ENCODE measurements around the gene FADS1.

The FADS1 gene

DNA sequence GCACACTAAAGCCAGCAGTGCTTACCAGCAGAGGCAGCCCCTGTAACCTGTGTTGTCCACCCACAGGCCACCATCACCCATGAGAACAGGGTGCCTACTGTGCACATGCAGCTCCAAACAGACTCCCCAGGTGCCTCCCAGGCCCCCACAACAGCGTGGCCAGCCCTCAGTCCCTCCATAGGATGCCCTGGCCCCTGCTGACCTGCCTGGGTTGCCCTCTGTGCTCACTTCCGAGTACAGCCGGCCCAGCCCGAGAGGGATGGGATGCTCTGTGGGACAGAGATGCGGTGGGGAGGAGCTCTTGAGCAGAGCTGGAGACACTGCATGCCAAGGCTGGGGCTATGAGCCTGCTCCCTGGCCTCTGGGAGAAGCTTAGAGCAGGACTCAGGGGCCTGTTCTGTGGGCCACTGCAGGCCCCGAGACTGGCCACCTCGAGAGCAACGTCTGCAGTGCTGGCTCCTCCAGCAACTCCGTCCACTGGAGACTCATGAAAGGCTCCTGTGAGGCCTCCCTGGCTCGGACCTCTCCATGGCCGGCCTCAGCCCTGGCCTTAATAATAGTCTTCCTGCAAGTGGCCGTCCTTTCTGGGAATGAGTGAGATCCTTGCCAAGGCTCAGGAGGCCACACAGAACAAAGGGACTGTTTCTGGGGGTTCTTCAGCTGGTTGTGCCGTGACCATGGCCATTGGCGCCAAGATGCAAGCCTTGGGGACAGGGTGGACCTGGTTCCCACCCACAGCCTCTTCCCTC is 38.3 kb upstream of the FADS1 start:
- Histone ChIP-seq H3K27ac (ENCODE audit: low read depth, low read length) (no peak overlapping the region), H3K9me3 (ENCODE audit: control insufficient read depth, insufficient read depth, low read length) (no peaks in the 10 kb centered on the region), H3K4me1 (ENCODE audit: control insufficient read depth, insufficient read depth, low read length) (no peaks in the 10 kb centered on the region), H3K27me3 (ENCODE audit: control insufficient read depth, insufficient read depth, low read length) (no peaks in the 10 kb centered on the region), H3K36me3 (ENCODE audit: control insufficient read depth, insufficient read depth, low read length) (peaks cover 92% of the 10 kb centered on the region), H3K9ac (ENCODE audit: low read depth, low read length) (no peak overlapping the region), H3K4me3 (ENCODE audit: low read depth, low read length) (no peak overlapping the region)

DNA sequence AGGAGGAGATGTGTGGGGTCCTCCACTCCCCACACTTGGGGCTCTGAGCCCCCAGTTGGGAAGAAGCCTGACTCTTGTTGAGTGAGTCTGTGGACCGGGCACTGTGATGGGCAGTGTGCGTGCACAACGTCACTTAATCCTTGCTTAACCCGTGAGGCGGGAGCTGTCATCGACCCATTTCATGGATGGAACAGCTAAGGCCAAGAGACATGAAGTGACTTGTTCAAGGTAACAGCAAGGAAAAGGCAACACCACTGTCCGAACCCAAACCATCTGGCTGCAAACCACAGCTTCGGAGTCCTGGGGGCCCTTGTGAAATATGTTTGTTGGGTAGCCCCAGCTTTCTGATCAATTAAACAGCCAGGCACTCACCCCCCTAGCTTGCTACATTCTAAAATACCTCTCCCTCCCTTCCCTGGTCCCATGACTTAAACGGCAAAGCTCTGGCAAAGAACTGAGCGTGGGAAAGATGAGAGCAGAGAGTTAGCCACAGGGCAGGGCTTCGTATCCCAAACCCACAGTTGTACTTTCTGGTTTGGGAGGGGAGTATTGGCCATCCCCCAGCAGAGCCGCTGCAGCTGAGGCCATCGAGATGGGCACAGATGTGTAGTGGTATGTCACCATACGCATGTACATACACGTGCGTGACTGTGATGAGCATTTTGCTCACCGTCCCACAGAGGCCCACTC is 37.5 kb upstream of the FADS1 start:
- Histone ChIP-seq H3K9me3 (ENCODE audit: control insufficient read depth, insufficient read depth, low read length) (no peaks in the 10 kb centered on the region), H3K27me3 (ENCODE audit: control insufficient read depth, insufficient read depth, low read length) (no peaks in the 10 kb centered on the region), H3K27ac (ENCODE audit: low read depth, low read length) (no peak overlapping the region), H3K4me3 (ENCODE audit: low read depth, low read length) (no peak overlapping the region), H3K4me1 (ENCODE audit: control insufficient read depth, insufficient read depth, low read length) (no peaks in the 10 kb centered on the region), H3K9ac (ENCODE audit: low read depth, low read length) (no peak overlapping the region), H3K36me3 (ENCODE audit: control insufficient read depth, insufficient read depth, low read length) (peaks cover 92% of the 10 kb centered on the region)

DNA sequence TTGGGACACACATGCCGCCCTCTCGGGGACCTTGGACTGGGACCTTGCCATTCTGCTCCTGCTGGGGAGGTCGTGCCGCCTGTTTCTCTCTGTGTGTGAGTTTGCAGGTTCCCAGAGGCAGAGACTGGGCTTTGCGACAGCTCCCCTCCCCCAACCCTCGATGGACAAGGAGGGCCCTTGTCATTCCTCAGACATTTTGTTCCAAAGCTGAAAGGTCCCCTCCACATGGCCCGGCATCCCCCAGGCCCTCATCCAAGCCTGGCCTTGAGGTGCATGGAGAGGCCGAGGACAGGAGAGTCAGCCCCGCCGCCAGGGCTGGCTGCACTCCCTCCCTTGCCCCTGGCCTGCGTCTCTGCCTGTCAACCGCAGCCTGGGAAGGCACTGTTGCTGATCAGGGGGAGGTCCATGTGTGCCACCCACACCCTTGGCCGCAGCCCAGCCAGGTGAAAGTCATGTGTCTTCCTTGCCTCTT is 36.9 kb upstream of the FADS1 start:
- Histone ChIP-seq H3K27me3 (ENCODE audit: control insufficient read depth, insufficient read depth, low read length) (no peaks in the 10 kb centered on the region), H3K36me3 (ENCODE audit: control insufficient read depth, insufficient read depth, low read length) (peaks cover 92% of the 10 kb centered on the region), H3K27ac (ENCODE audit: low read depth, low read length) (no peak overlapping the region), H3K4me3 (ENCODE audit: low read depth, low read length) (no peak overlapping the region), H3K9ac (ENCODE audit: low read depth, low read length) (no peak overlapping the region), H3K4me1 (ENCODE audit: control insufficient read depth, insufficient read depth, low read length) (no peaks in the 10 kb centered on the region), H3K9me3 (ENCODE audit: control insufficient read depth, insufficient read depth, low read length) (no peaks in the 10 kb centered on the region)

DNA sequence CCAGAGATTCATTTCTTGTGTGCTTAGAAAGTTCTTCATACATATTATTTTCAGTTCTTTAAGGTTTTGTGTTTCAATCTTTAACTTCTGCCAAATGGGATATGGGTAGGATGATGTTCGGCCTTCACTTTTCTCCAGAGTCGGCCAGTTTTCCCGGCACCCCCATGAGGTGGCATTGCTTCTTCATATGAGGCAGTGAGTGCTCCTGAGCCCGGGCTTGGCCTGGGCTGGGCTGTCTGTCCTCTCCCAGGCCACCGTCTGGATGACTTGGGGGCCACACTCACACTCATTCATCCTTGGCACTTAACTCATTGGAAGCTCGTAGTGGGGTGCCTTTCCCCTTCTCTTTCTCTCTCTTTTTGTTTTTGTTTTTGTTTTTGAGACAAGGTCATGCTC is 35.1 kb upstream of the FADS1 start:
- peaks cover 95% of the 10 kb centered on the region for H3K36me3 ChIP-seq (ENCODE audit: control insufficient read depth, insufficient read depth, low read length)
- no peaks in the 10 kb centered on the region for H3K27me3 ChIP-seq (ENCODE audit: control insufficient read depth, insufficient read depth, low read length)
- H3K4me3 ChIP-seq (ENCODE audit: low read depth, low read length) = no peak overlapping the region
- no peaks in the 10 kb centered on the region for H3K9me3 ChIP-seq (ENCODE audit: control insufficient read depth, insufficient read depth, low read length)
- no peaks in the 10 kb centered on the region for H3K4me1 ChIP-seq (ENCODE audit: control insufficient read depth, insufficient read depth, low read length)
- no peak overlapping the region for H3K9ac ChIP-seq (ENCODE audit: low read depth, low read length)
- H3K27ac ChIP-seq (ENCODE audit: low read depth, low read length) = no peak overlapping the region

DNA sequence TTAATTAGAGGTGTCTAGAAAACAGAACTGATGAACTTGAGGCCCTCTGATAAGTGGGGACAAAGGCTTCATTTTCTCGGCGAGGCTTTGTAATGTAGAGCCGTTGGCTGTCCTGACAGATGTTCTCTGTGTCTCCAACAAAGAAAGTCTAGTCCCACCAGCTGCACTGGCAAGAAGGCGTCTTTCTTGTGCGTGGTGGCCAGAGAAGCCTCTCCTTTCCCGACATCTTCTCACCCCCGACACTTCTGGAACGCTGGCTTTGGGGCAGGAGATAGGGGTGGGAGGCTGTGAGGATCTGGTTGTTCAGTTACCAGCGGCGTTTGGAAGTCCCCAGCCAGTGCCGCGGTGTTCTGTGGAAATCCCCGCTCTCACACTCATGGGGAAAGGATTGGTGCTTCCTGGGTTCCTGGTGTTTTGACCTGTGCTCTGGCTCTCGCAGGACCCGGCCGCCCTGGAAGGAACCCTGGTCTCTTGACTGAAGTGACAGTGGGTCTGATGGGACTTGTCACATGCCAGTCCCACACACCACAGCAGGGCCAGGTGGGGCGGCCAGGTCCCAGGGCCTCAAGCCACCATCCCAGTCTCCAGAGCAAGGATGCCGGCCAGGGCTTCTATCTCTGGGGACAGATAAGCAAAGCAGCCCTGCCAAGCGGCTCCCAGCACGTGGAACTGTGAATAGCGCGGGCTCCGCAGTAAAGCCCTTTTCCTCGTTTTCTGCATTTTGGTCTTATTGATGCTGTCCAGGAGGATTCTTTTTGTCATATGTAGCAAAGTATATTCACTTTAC is 34.5 kb upstream of the FADS1 start:
- H3K36me3 ChIP-seq (ENCODE audit: control insufficient read depth, insufficient read depth, low read length) = peaks cover 94% of the 10 kb centered on the region
- no peak overlapping the region for H3K27ac ChIP-seq (ENCODE audit: low read depth, low read length)
- H3K4me1 ChIP-seq (ENCODE audit: control insufficient read depth, insufficient read depth, low read length) = no peaks in the 10 kb centered on the region
- no peaks in the 10 kb centered on the region for H3K9me3 ChIP-seq (ENCODE audit: control insufficient read depth, insufficient read depth, low read length)
- H3K4me3 ChIP-seq (ENCODE audit: low read depth, low read length) = no peak overlapping the region
- H3K9ac ChIP-seq (ENCODE audit: low read depth, low read length) = no peak overlapping the region
- H3K27me3 ChIP-seq (ENCODE audit: control insufficient read depth, insufficient read depth, low read length) = no peaks in the 10 kb centered on the region

DNA sequence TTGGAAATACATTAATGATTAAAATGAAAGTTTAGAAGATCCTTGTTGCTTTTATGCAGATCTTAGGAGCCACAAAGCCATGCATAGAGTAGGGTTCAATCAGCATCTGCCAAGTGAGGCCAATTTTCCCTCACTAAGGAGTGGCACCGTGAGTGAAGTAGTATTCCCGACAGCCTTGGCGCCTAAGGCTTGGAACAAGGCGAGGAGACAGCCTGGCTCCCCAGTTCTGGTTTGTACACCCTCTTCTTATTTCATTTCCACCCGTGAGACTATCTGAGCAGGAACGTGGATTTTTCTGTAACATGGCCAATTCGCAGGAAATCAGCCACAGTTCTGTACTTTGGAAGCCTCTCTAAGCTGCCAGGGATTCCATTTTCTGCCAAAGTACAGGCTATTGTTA is 33.9 kb upstream of the FADS1 start:
- Histone ChIP-seq H3K4me3 (ENCODE audit: low read depth, low read length) (no peak overlapping the region), H3K27me3 (ENCODE audit: control insufficient read depth, insufficient read depth, low read length) (no peaks in the 10 kb centered on the region), H3K36me3 (ENCODE audit: control insufficient read depth, insufficient read depth, low read length) (peaks cover 94% of the 10 kb centered on the region), H3K9me3 (ENCODE audit: control insufficient read depth, insufficient read depth, low read length) (no peaks in the 10 kb centered on the region), H3K9ac (ENCODE audit: low read depth, low read length) (no peak overlapping the region), H3K4me1 (ENCODE audit: control insufficient read depth, insufficient read depth, low read length) (no peaks in the 10 kb centered on the region), H3K27ac (ENCODE audit: low read depth, low read length) (no peak overlapping the region)

DNA sequence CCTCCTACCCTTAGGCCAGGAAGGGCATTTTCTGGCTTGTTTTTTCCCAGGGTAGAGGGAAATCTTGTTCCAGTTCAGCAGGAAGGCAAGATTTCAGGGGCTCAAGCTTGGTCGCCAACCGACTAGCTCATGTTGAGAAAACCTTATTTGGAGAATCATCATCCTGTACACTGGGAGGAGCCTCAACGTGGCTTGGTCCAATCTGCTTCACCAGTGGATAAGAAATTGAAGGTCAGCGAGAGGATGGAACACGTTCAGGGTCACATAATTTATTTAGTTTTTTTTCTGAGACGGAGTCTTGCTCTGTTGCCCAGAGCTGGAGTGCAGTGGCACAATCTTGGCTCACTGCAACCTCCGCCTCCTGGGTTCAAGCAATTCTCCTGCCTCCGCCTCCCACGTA is 31.8 kb upstream of the FADS1 start:
- no peak overlapping the region for H3K4me3 ChIP-seq (ENCODE audit: low read depth, low read length)
- H3K9me3 ChIP-seq (ENCODE audit: control insufficient read depth, insufficient read depth, low read length) = no peaks in the 10 kb centered on the region
- peaks cover 91% of the 10 kb centered on the region for H3K36me3 ChIP-seq (ENCODE audit: control insufficient read depth, insufficient read depth, low read length)
- H3K27ac ChIP-seq (ENCODE audit: low read depth, low read length) = no peak overlapping the region
- H3K9ac ChIP-seq (ENCODE audit: low read depth, low read length) = no peak overlapping the region
- no peaks in the 10 kb centered on the region for H3K27me3 ChIP-seq (ENCODE audit: control insufficient read depth, insufficient read depth, low read length)
- no peaks in the 10 kb centered on the region for H3K4me1 ChIP-seq (ENCODE audit: control insufficient read depth, insufficient read depth, low read length)

DNA sequence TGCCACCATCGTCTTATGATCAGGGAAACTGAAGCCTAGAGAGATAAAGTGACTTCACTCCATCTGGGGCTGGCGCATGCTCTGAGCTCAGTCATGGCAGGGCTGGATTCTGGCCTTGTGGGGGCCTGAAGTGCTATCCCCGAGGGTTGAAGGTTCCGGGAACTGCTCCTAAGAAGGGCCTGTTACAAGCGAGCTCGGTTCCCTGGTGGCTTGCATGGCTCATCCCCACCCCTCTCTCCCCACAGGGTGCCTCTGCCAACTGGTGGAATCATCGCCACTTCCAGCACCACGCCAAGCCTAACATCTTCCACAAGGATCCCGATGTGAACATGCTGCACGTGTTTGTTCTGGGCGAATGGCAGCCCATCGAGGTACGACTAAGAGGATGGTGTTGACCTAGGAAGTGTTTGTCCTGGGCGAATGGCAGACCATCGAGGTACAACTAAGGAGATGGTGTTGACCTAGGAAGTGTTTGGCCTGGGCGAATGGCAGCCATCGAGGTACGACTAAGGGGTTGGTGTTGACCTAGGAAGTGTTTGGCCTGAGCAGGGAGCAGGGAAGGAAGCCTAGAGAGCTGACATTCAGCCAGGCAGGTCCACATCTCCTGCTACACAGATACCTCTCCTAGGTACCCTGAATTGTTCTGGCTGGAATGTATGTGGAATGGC is 31.2 kb upstream of the FADS1 start:
- Histone ChIP-seq H3K27ac (ENCODE audit: low read depth, low read length) (no peak overlapping the region), H3K27me3 (ENCODE audit: control insufficient read depth, insufficient read depth, low read length) (no peaks in the 10 kb centered on the region), H3K9me3 (ENCODE audit: control insufficient read depth, insufficient read depth, low read length) (no peaks in the 10 kb centered on the region), H3K4me1 (ENCODE audit: control insufficient read depth, insufficient read depth, low read length) (no peaks in the 10 kb centered on the region), H3K4me3 (ENCODE audit: low read depth, low read length) (no peak overlapping the region), H3K9ac (ENCODE audit: low read depth, low read length) (no peak overlapping the region), H3K36me3 (ENCODE audit: control insufficient read depth, insufficient read depth, low read length) (peaks cover 92% of the 10 kb centered on the region)

DNA sequence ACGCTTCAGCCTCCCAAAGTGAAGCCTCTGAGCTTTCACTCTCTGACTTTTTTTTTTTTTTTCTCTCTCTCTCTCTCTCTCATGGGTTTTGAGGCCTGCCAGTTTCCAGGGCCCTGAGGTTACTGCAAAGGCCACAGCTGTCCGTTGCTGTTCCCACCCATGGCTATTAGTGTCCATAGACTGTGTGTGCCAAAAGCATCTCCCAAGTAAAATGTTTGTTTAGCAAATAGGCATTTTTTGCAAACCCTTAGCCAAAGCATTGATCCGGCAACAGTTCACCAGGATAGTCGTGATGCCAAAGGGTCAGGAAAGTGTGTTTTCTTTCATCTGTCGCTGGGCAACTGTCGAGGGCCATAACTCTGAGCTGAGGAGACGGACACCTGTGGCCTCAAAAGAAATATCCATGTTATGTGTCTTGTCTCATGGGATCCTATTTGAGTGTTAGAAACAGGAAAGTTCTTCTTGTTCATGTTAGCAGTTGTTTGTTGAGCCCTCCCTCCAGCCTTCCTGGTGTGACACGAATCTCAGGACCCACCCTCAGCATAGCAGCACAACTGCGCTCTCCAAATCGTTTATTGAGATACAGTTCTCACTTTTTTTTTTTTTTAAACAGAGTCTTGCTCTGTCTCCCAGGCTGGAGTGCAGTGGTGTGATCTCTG is 29.7 kb upstream of the FADS1 start:
- Histone ChIP-seq H3K4me1 (ENCODE audit: control insufficient read depth, insufficient read depth, low read length) (no peaks in the 10 kb centered on the region), H3K27me3 (ENCODE audit: control insufficient read depth, insufficient read depth, low read length) (no peaks in the 10 kb centered on the region), H3K9me3 (ENCODE audit: control insufficient read depth, insufficient read depth, low read length) (no peaks in the 10 kb centered on the region), H3K9ac (ENCODE audit: low read depth, low read length) (no peak overlapping the region), H3K36me3 (ENCODE audit: control insufficient read depth, insufficient read depth, low read length) (peaks cover 94% of the 10 kb centered on the region), H3K4me3 (ENCODE audit: low read depth, low read length) (no peak overlapping the region), H3K27ac (ENCODE audit: low read depth, low read length) (no peak overlapping the region)

DNA sequence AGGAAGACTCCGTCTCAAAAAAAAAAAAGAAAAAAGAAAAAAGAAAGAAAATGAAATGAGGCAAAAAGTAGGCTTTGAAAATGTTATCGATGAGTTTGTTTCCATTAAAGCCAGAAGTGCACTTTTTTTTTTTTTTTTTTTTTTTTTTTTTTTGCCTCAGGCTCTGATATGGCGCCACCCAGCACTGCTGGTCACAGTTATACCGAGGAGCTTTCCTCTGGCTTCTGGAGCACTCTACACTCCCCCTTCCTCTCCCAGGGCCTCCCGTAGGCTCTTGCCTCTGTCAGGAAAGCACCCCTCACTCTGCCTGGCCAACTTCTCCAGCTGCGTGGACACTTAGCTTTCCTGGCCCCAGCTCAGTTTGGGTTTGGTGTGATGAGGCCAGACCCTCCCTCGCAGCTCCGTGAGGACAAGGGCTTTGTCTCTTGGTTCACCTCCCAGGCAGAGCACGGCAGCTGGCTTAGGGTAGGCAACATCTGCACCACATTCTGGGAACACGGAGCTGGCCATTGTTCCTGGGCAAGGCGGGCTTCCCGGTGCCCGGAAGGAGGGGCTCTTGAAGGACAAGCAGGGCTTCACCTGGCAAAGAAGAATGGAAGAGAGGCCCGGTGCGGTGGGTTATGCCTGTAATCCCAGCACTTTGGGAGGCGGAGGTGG is 28.2 kb upstream of the FADS1 start:
- Histone ChIP-seq H3K4me3 (ENCODE audit: low read depth, low read length) (no peak overlapping the region), H3K27me3 (ENCODE audit: control insufficient read depth, insufficient read depth, low read length) (no peaks in the 10 kb centered on the region), H3K4me1 (ENCODE audit: control insufficient read depth, insufficient read depth, low read length) (no peaks in the 10 kb centered on the region), H3K9me3 (ENCODE audit: control insufficient read depth, insufficient read depth, low read length) (no peaks in the 10 kb centered on the region), H3K9ac (ENCODE audit: low read depth, low read length) (no peak overlapping the region), H3K27ac (ENCODE audit: low read depth, low read length) (no peak overlapping the region), H3K36me3 (ENCODE audit: control insufficient read depth, insufficient read depth, low read length) (peaks cover 94% of the 10 kb centered on the region)
